ENCODE data around the gene SLAMF6.
"Not testable (repeated sequence)": the region's sequence is repeated elsewhere in the genome, so short reads cannot be mapped to it uniquely, and the experiment has no call there.

DNA sequence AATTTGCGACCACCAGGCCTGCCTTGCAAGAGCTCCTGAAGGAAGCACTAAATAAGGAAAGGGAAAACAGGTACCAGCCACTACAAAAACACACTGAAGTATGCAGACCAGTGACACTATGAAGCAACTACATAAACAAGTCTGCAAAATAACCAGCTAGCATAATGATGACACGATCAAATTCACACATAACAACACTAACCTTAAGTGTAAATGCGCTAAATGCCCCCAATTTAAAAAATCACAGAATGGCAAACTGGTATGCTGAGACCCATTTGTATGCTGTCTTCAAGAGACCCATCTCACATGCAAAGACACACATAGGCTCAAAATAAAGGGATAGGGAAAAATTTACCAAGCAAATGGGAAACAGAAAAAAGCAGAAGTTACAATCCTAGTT lies 36.4 kb upstream of the SLAMF6 start:
- TF ChIP-seq, protein P1, sequence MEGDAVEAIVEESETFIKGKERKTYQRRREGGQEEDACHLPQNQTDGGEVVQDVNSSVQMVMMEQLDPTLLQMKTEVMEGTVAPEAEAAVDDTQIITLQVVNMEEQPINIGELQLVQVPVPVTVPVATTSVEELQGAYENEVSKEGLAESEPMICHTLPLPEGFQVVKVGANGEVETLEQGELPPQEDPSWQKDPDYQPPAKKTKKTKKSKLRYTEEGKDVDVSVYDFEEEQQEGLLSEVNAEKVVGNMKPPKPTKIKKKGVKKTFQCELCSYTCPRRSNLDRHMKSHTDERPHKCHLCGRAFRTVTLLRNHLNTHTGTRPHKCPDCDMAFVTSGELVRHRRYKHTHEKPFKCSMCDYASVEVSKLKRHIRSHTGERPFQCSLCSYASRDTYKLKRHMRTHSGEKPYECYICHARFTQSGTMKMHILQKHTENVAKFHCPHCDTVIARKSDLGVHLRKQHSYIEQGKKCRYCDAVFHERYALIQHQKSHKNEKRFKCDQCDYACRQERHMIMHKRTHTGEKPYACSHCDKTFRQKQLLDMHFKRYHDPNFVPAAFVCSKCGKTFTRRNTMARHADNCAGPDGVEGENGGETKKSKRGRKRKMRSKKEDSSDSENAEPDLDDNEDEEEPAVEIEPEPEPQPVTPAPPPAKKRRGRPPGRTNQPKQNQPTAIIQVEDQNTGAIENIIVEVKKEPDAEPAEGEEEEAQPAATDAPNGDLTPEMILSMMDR (IDR thresholded peaks at IDR 0.05 in 4 of 5, conservative IDR thresholded peaks at IDR 0.05 in 1 of 5): not testable (repeated sequence)
- not testable (repeated sequence) for TF ChIP-seq POLR2A (IDR thresholded peaks at IDR 0.05)

All from gastrocnemius medialis (tissue), 4 donors.